NT2/D1 (cell line): ENCODE data around the gene MSI1.

Experiments used
- SUZ12 ChIP-seq: IDR thresholded peaks from 2 replicates; pipeline ENCODE4 v1.6.1; 2011; ENCODE audit not compliant: insufficient read length, insufficient read depth; ENCODE audit errors: extremely low read depth
- YY1 ChIP-seq: IDR thresholded peaks from 2 replicates; pipeline ENCODE4 v1.6.1; 2011; ENCODE audit not compliant: insufficient read length, insufficient read depth
- ZNF274 ChIP-seq: IDR thresholded peaks from 2 replicates; pipeline ENCODE4 v1.6.1; 2011; ENCODE audit warnings: mild to moderate bottlenecking, low read depth, low read length

DNA sequence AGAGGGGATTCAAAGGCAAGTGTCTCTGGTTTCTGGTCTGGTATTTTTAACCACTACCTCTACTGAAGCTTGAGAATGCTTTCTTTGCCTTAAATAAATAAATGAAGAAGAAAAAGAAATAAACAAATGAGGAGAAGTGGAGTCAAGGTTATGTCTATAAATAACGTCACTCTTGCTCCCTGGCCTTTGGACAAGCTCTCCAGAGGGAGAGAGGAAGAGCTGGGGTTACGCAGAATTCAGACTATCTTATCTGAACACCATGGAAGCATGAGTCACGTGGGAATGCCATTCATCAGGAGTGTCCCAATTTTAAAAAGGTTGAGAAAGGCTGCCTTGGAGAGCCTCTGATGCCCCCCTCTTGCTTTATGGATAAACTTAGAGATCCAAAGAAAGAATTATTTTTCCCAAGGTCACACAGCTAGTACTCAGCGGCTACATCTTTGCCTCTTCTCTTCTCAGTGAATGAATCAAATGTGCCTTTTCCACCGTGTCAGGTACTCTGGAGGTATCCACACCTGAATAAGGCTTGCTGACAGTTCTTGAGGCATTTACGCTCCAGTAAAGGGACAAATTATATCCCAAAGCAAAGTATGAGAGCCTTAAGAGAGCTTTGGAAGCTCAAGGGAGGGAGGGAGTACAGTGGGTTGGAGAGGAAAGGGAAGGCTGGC is 12.9 kb upstream of the MSI1 start:
- TF ChIP-seq ZNF274 = no peak
- TF ChIP-seq YY1 = no peak
- TF ChIP-seq SUZ12 = no peak
